ENCODE data around the gene CSF3R. TPM values are rescaled to one million over a fixed set of nuclear protein-coding genes. Genes with fewer than 3 reads are reported as not detected.

CSF3R gene
- total and polyA plus RNA-seq, 4 donors, result 129 to 705 (median 207) TPM

- DNase-seq (no peak), ATAC-seq (ENCODE audit: insufficient read depth, low FRiP score) (no peak)
- Histone ChIP-seq H3K4me1 (ENCODE audit: control insufficient read depth in 5 of 5, insufficient read depth in 5 of 5, low read length in 5 of 5) (no peaks in the 10 kb centered on the region), H3K27ac (ENCODE audit: low read depth in 1 of 2, low read length in 1 of 2) (no peak overlapping the region), H3K4me3 (no peak overlapping the region), H3K36me3 (ENCODE audit: control insufficient read depth in 4 of 4, insufficient read depth in 4 of 4, low read length in 4 of 4) (peaks cover 0 to 4% (median 0%) of the 10 kb centered on the region in 4 donors), H3K9me3 (ENCODE audit: control insufficient read depth in 4 of 4, insufficient read depth in 3 of 4, low read length in 3 of 4) (no peaks in the 10 kb centered on the region), H3K27me3 (ENCODE audit: control insufficient read depth in 3 of 3, insufficient read depth in 3 of 3, low read length in 2 of 3) (no peaks in the 10 kb centered on the region), H3K9ac (ENCODE audit: insufficient read depth in 1 of 2, low read length in 2 of 2) (no peak overlapping the region)
- TF ChIP-seq CTCF (IDR thresholded peaks at IDR 0.05; ENCODE audit: control extremely low read depth, extremely low read depth), result no peak
- WGBS, 2 donors, result 82 to 87% methylated on average over 9 of the region's 9 CpGs
These were observed 7.4 kb downstream of the CSF3R start for GRCh38 chr1:36475341-36475740.

DNA sequence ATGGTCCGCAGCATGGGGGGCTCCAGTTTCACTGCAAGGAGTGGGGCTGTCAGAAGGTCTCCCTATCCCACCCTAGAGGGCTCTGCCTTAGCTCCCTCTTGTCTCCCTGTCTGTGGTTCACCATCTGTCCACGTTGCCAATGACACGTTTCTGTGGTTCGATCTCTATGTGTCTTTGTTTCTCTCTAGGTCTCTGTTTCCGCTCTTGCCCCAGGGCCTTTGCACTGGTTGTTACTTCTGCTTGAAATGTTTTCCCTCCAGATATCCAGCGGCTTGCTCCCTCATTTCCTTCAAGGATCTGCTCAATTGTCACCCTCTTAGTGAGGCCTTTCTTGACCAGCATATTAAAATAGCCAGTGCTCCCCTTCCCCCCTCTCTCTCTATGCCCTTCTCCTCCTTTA is 10.1 kb downstream of the CSF3R start:
- TF ChIP-seq CTCF (IDR thresholded peaks at IDR 0.05; ENCODE audit: control extremely low read depth, extremely low read depth), result no peak
- 90 to 92% methylated on average over 6 of the region's 6 CpGs for WGBS, 2 donors
- Histone ChIP-seq H3K4me1 (ENCODE audit: control insufficient read depth in 5 of 5, insufficient read depth in 5 of 5, low read length in 5 of 5) (peaks cover 0 to under 1% (median 0%) of the 10 kb centered on the region in 5 donors), H3K9me3 (ENCODE audit: control insufficient read depth in 4 of 4, insufficient read depth in 3 of 4, low read length in 3 of 4) (no peaks in the 10 kb centered on the region), H3K27me3 (ENCODE audit: control insufficient read depth in 3 of 3, insufficient read depth in 3 of 3, low read length in 2 of 3) (no peaks in the 10 kb centered on the region), H3K27ac (ENCODE audit: low read depth in 1 of 2, low read length in 1 of 2) (no peak overlapping the region), H3K9ac (ENCODE audit: insufficient read depth in 1 of 2, low read length in 2 of 2) (no peak overlapping the region), H3K4me3 (no peak overlapping the region), H3K36me3 (ENCODE audit: control insufficient read depth in 4 of 4, insufficient read depth in 4 of 4, low read length in 4 of 4) (peaks cover 0 to 4% (median 0%) of the 10 kb centered on the region in 4 donors)
- DNase-seq (no peak), ATAC-seq (ENCODE audit: insufficient read depth, low FRiP score) (no peak)

DNA sequence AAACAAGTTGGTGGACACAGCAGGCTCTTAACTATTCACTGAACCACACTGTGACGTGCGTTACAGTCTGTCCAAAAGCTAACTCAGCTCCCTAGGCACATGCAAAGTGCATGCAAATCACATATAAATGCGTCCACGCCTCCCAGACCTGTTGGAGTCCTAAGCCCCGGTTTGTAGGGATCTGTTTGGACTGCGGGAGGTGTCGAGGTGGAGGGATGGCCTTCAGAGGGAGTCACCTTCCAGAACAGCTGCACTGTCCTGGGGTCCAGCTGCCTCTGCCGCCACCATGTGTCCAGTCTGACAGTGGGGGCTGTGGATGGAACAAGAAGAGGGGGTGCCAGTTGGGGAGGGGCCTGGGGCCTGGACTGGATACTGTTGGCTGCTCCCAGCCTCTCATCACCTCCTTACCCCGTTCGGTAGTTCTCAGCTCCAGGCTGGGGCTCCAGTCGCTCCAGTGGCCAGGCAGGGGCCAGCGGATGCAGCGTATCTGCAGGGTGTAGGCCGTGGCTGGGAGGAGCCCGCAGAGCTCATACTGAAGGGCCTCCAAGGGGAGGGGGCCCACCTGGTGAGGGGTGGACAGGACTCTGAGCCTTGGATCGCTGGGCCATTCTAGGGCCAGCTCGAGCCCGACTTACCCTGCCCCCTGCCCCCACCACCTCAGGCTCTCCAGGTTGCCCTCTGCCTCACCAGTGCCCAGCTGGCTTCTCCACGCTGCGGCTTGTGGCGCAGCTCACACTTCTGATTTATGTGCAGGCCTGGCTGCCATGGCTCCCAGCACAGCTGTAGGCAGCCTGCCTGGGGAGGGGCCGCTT is 10.7 kb downstream of the CSF3R start:
- no peak for DNase-seq

More for the DNA sequence above, 10.7 kb downstream of the CSF3R start:
- H3K4me3 ChIP-seq, result no peak overlapping the region
- no peak for ATAC-seq (ENCODE audit: insufficient read depth, low FRiP score)
- no peaks in the 10 kb centered on the region for H3K9me3 ChIP-seq (ENCODE audit: control insufficient read depth in 4 of 4, insufficient read depth in 3 of 4, low read length in 3 of 4)
- TF ChIP-seq CTCF (IDR thresholded peaks at IDR 0.05; ENCODE audit: control extremely low read depth, extremely low read depth), result no peak
- H3K27ac ChIP-seq (ENCODE audit: low read depth in 1 of 2, low read length in 1 of 2), result no peak overlapping the region
- 76 to 86% methylated on average over 22 of the region's 22 CpGs for WGBS, 2 donors
- no peak overlapping the region for H3K9ac ChIP-seq (ENCODE audit: insufficient read depth in 1 of 2, low read length in 2 of 2)
- no peaks in the 10 kb centered on the region for H3K27me3 ChIP-seq (ENCODE audit: control insufficient read depth in 3 of 3, insufficient read depth in 3 of 3, low read length in 2 of 3)
- peaks cover 0 to 4% (median 0%) of the 10 kb centered on the region in 4 donors for H3K36me3 ChIP-seq (ENCODE audit: control insufficient read depth in 4 of 4, insufficient read depth in 4 of 4, low read length in 4 of 4)
- peaks cover 0 to 1% (median 0%) of the 10 kb centered on the region in 5 donors for H3K4me1 ChIP-seq (ENCODE audit: control insufficient read depth in 5 of 5, insufficient read depth in 5 of 5, low read length in 5 of 5)
